DOHH2 (cell line): ENCODE measurements around the gene CTNNA2.

Source experiments
- H3F3A ChIP-seq: fragments of 200-600 bp; sonication (generic), shearing (Covaris generic); 2 replicates; pipeline ENCODE4 v1.6.0; 2016; ENCODE audit warnings: antibody characterized with exemption, mild to moderate bottlenecking; ENCODE audit not compliant: control insufficient read depth, insufficient read depth
- H3K27ac ChIP-seq: fragments of 200-600 bp; sonication (generic); 2 replicates; pipeline ENCODE4 v1.5.1; 2014; ENCODE audit warnings: low read depth, mild to moderate bottlenecking, low read length, moderate library complexity
- H3K27me3 ChIP-seq: fragments of 200-600 bp; sonication (generic); 2 replicates; pipeline ENCODE4 v1.6.1; 2014; ENCODE audit warnings: mild to moderate bottlenecking, low read length, mixed read lengths; ENCODE audit not compliant: control insufficient read depth
- H3K36me3 ChIP-seq: fragments of 200-600 bp; sonication (generic); 2 replicates; pipeline ENCODE4 v1.6.1; 2014; ENCODE audit warnings: mild to moderate bottlenecking, low read length, moderate library complexity, mixed read lengths; ENCODE audit not compliant: control insufficient read depth
- H3K4me1 ChIP-seq: fragments of 200-600 bp; sonication (generic); 2 replicates; pipeline ENCODE4 v1.6.1; 2014; ENCODE audit warnings: mild to moderate bottlenecking, low read length, mixed read lengths; ENCODE audit not compliant: control insufficient read depth
- H3K4me2 ChIP-seq: fragments of 200-600 bp; sonication (generic); 2 replicates; pipeline ENCODE4 v1.6.0; 2014; ENCODE audit warnings: mild to moderate bottlenecking, low read length, moderate library complexity
- H3K4me3 ChIP-seq: fragments of 200-600 bp; sonication (generic); 2 replicates; pipeline ENCODE4 v1.5.1; 2014; ENCODE audit warnings: mild to moderate bottlenecking, low read length, mixed read lengths
- H3K79me2 ChIP-seq: fragments of 200-600 bp; sonication (generic); 2 replicates; pipeline ENCODE4 v1.6.1; 2014; ENCODE audit warnings: mild to moderate bottlenecking, low read length, mixed read lengths; ENCODE audit not compliant: control insufficient read depth
- H3K9me2 ChIP-seq: fragments of 200-600 bp; sonication (generic); replicated peaks from 2 replicates; pipeline ENCODE4 v1.6.1; 2014; ENCODE audit warnings: mild to moderate bottlenecking, low read length, mixed read lengths; ENCODE audit not compliant: control insufficient read depth
- H3K9me3 ChIP-seq: fragments of 200-600 bp; sonication (generic); 2 replicates; pipeline ENCODE4 v1.6.1; 2014; ENCODE audit warnings: antibody characterized with exemption, low read length, mixed read lengths; ENCODE audit not compliant: control insufficient read depth, insufficient read depth
- H4K20me1 ChIP-seq: fragments of 200-600 bp; sonication (generic); 2 replicates; pipeline ENCODE4 v1.6.0; 2014; ENCODE audit warnings: low read depth, mild to moderate bottlenecking, antibody characterized with exemption, low read length, moderate library complexity; ENCODE audit not compliant: control insufficient read depth, insufficient read depth
- CTCF ChIP-seq: fragments of 200-600 bp; sonication (generic); IDR thresholded peaks from one replicate; pipeline ENCODE4 v1.5.1; 2014; ENCODE audit warnings: antibody characterized with exemption, mild to moderate bottlenecking, low read depth, low read length; ENCODE audit not compliant: poor library complexity, severe bottlenecking
- EZH2phosphoT487 ChIP-seq: fragments of 200-600 bp; sonication (generic); IDR thresholded peaks from 2 replicates; pipeline ENCODE4 v1.6.1; 2017; ENCODE audit warnings: borderline replicate concordance, mild to moderate bottlenecking, antibody characterized with exemption, low read length, moderate library complexity, mixed read lengths

Gene CTNNA2

GRCh38 chr2:79627237-79627636, 114.4 kb downstream of the CTNNA2 start:
- Histone ChIP-seq H3F3A (no peaks in the 10 kb centered on the region), H3K27ac (no peak overlapping the region), H3K4me2 (no peak overlapping the region), H3K36me3 (no peaks in the 10 kb centered on the region), H4K20me1 (no peaks in the 10 kb centered on the region), H3K9me3 (no peaks in the 10 kb centered on the region), H3K79me2 (no peaks in the 10 kb centered on the region), H3K27me3 (no peaks in the 10 kb centered on the region), H3K9me2 (no peaks in the 10 kb centered on the region), H3K4me3 (no peak overlapping the region), H3K4me1 (no peaks in the 10 kb centered on the region)
- TF ChIP-seq EZH2phosphoT487, result no peak
- TF ChIP-seq CTCF, result no peak

GRCh38 chr2:79630060-79630459, 117.2 kb downstream of the CTNNA2 start:
- no peaks in the 10 kb centered on the region for H3K36me3 ChIP-seq
- no peak overlapping the region for H3K4me3 ChIP-seq
- H3K9me3 ChIP-seq, result no peaks in the 10 kb centered on the region
- H3K79me2 ChIP-seq, result no peaks in the 10 kb centered on the region
- no peaks in the 10 kb centered on the region for H3F3A ChIP-seq
- no peak overlapping the region for H3K27ac ChIP-seq
- H3K9me2 ChIP-seq, result no peaks in the 10 kb centered on the region
- TF ChIP-seq EZH2phosphoT487, result no peak
- TF ChIP-seq CTCF, result no peak
- no peaks in the 10 kb centered on the region for H3K27me3 ChIP-seq
- H3K4me1 ChIP-seq, result no peaks in the 10 kb centered on the region
- H4K20me1 ChIP-seq, result no peaks in the 10 kb centered on the region
- H3K4me2 ChIP-seq, result no peak overlapping the region

GRCh38 chr2:79630972-79631557, 118.2 kb downstream of the CTNNA2 start:
- H3K9me3 ChIP-seq, result no peaks in the 10 kb centered on the region
- H3K4me1 ChIP-seq, result no peaks in the 10 kb centered on the region
- H3K27me3 ChIP-seq, result no peaks in the 10 kb centered on the region
- H3K4me3 ChIP-seq, result no peak overlapping the region
- no peaks in the 10 kb centered on the region for H3K36me3 ChIP-seq
- H4K20me1 ChIP-seq, result no peaks in the 10 kb centered on the region
- no peaks in the 10 kb centered on the region for H3K79me2 ChIP-seq
- no peak overlapping the region for H3K27ac ChIP-seq
- H3F3A ChIP-seq, result no peaks in the 10 kb centered on the region
- TF ChIP-seq CTCF, result no peak
- no peak for TF ChIP-seq EZH2phosphoT487
- no peak overlapping the region for H3K4me2 ChIP-seq
- H3K9me2 ChIP-seq, result no peaks in the 10 kb centered on the region

GRCh38 chr2:79638410-79638809, 125.6 kb downstream of the CTNNA2 start:
- H3K9me2 ChIP-seq, result no peaks in the 10 kb centered on the region
- no peaks in the 10 kb centered on the region for H3K36me3 ChIP-seq
- H3F3A ChIP-seq, result no peaks in the 10 kb centered on the region
- no peaks in the 10 kb centered on the region for H4K20me1 ChIP-seq
- H3K27me3 ChIP-seq, result no peaks in the 10 kb centered on the region
- TF ChIP-seq EZH2phosphoT487, result no peak
- TF ChIP-seq CTCF, result no peak
- no peaks in the 10 kb centered on the region for H3K79me2 ChIP-seq
- H3K4me3 ChIP-seq, result no peak overlapping the region
- H3K4me2 ChIP-seq, result no peak overlapping the region
- no peaks in the 10 kb centered on the region for H3K9me3 ChIP-seq
- no peaks in the 10 kb centered on the region for H3K4me1 ChIP-seq
- no peak overlapping the region for H3K27ac ChIP-seq
